GM12878 (cell line): ENCODE measurements around the gene LRRC8A. TPM values are rescaled to one million over a fixed set of nuclear protein-coding genes. Genes with fewer than 3 reads are reported as not detected.

ENCODE experiments used
- CBX5 ChIP-seq: sonication (generic); IDR thresholded peaks from 2 replicates; pipeline ENCODE4 v1.6.1; 2016; ENCODE audit warnings: low read depth, moderate library complexity, mild to moderate bottlenecking, inconsistent platforms
- CUX1 ChIP-seq: IDR thresholded peaks from 2 replicates; pipeline ENCODE4 v1.6.1; 2012; ENCODE audit warnings: improper control_type of control experiment, low read depth, low read length; ENCODE audit not compliant: insufficient replicate concordance
- ETV6 ChIP-seq, 2 experiments: fragments of 450-650 bp in 1 of 2; IDR thresholded peaks in 1 of 2; conservative IDR thresholded peaks in 1 of 2; 2 replicates each; pipeline ENCODE4 v1.6.1; 2014; ENCODE audit warnings: antibody characterized with exemption in 1 of 2, borderline replicate concordance in 1 of 2, low read depth in 1 of 2, mild to moderate bottlenecking in 1 of 2, moderate library complexity in 1 of 2
- IKZF1 ChIP-seq: fragments of 450-650 bp; conservative IDR thresholded peaks from 2 replicates; pipeline ENCODE4 v1.6.1; 2017; ENCODE audit warnings: antibody characterized with exemption, mild to moderate bottlenecking
- KAT2A ChIP-seq: conservative IDR thresholded peaks from 2 replicates; pipeline ENCODE4 v1.6.1; 2011; ENCODE audit warnings: low read depth, low read length; ENCODE audit not compliant: control insufficient read depth
- MAX ChIP-seq: IDR thresholded peaks from 2 replicates; pipeline ENCODE4 v1.6.1; 2012; ENCODE audit warnings: low read depth, low read length, improper control_type of control experiment
- MXI1 ChIP-seq: fragments of 150-350 bp; IDR thresholded peaks from 2 replicates; pipeline ENCODE4 v1.6.1; 2011; ENCODE audit warnings: low read depth, mild to moderate bottlenecking, inconsistent platforms, low read length, improper control_type of control experiment
- NR2F1 ChIP-seq: fragments of 450-650 bp; conservative IDR thresholded peaks from 2 replicates; pipeline ENCODE4 v1.6.1; 2017; ENCODE audit warnings: mild to moderate bottlenecking
- PBX3 ChIP-seq: IDR thresholded peaks from 2 replicates; pipeline ENCODE4 v1.6.1; 2011; ENCODE audit warnings: mild to moderate bottlenecking, low read depth, low read length, moderate library complexity; ENCODE audit not compliant: insufficient replicate concordance
- SIN3A ChIP-seq: IDR thresholded peaks from 2 replicates; pipeline ENCODE4 v1.6.1; 2012; ENCODE audit warnings: low read depth, low read length, improper control_type of control experiment
- TARDBP ChIP-seq: IDR thresholded peaks from 2 replicates; pipeline ENCODE4 v1.6.1; 2016; ENCODE audit warnings: borderline replicate concordance
- YBX1 ChIP-seq: fragments of 450-650 bp; IDR thresholded peaks from 2 replicates; pipeline ENCODE4 v1.6.1; 2016; ENCODE audit warnings: antibody characterized with exemption
- ZBTB40 ChIP-seq: fragments of 450-650 bp; IDR thresholded peaks from 2 replicates; pipeline ENCODE4 v1.6.1; 2016; ENCODE audit warnings: mild to moderate bottlenecking, moderate library complexity, borderline replicate concordance
- ZNF217 ChIP-seq: fragments of 450-650 bp; IDR thresholded peaks from 2 replicates; pipeline ENCODE4 v1.6.1; 2017; ENCODE audit warnings: antibody characterized with exemption, mild to moderate bottlenecking
- ZSCAN29 ChIP-seq: fragments of 450-650 bp; IDR thresholded peaks from 2 replicates; pipeline ENCODE4 v1.6.1; 2017; ENCODE audit warnings: mild to moderate bottlenecking, moderate library complexity
- ZZZ3 ChIP-seq: IDR thresholded peaks from 2 replicates; pipeline ENCODE4 v1.6.1; 2011; ENCODE audit warnings: low read depth; ENCODE audit not compliant: control insufficient read depth, insufficient read length
- polyA plus RNA-seq, 11 experiments: library from polyadenylated mRNA; depleted of rRNA in 4 of 11; unstranded in 6 of 11; stranded (reverse) in 5 of 11; fragments of >200 nt; fragmentation: Nextera tagmentation in 4 of 11; fragmentation: Illumina TruSeq in 1 of 11; extraction: Ambion mirVana in 4 of 11; extraction: Trizol in 1 of 11; gene quantifications; 1 replicate in 1 of 11; 2 replicates in 10 of 11; pipeline versions ENCODE4 v1.2.1 to v1.2.3, GENCODE V29; 2011 to 2016; ENCODE audit warnings: inconsistent platforms in 2 of 11, missing spikeins in 2 of 11, low read depth in 1 of 11
- total RNA-seq, 4 experiments: library from RNA; depleted of rRNA in 3 of 4; stranded (reverse); fragments of >200 nt in 3 of 4; fragmentation: Illumina TruSeq in 1 of 4; extraction: Trizol in 1 of 4; gene quantifications; 2 replicates each; pipeline versions ENCODE4 v1.2.1 to v1.2.3, GENCODE V29; 2013 to 2021

Gene LRRC8A
- total and polyA plus RNA-seq, 10 of the 15 experiments (the other 5 are each of a cell fraction or from before 2014, with no cell fraction given) = 1.6 to 15.9 (median 9.7) TPM

- TF ChIP-seq YBX1 (no peak), PBX3 (no peak), KAT2A (no peak), MAX (no peak; the same call in 1 of the 2 replicates), MXI1 (peak; percentile 89), CBX5 (no peak), ZSCAN29 (no peak), CUX1 (no peak), ZBTB40 (peak; percentile 86), ZNF217 (no peak), NR2F1 (peak; percentile 53), ETV6 (conservative IDR thresholded peaks at IDR 0.05 in 1 of 2, IDR thresholded peaks at IDR 0.05 in 1 of 2; ENCODE audit: borderline replicate concordance in 1 of 2, low read depth in 1 of 2) (no peak), SIN3A (no peak), TARDBP (no peak), IKZF1 (peak; percentile 91), ZZZ3 (no peak)
Measured at GRCh38 chr9:128881884-128882676, at the start of gene LRRC8A, which contains the start of gene KYAT1 (continued).
